Activated CD4-positive, alpha-beta memory T cell treated with anti-CD3 and anti-CD28 coated beads for 36 hours (primary cell): ENCODE results near the gene GUCY2C. TPM values are rescaled to one million over a fixed set of nuclear protein-coding genes. Genes with fewer than 3 reads are reported as not detected.

Source experiments
- CTCF ChIA-PET: fragments of 350-600 bp; sonication (Branson Sonifier 250); formaldehyde crosslinking; loops from one replicate; lab custom pipeline; 2021; ENCODE audit warnings: antibody characterized with exemption, inconsistent platforms; lab: Charles Lee
- POLR2A ChIA-PET: fragments of 350-600 bp; sonication (Branson Sonifier 250); formaldehyde crosslinking; loops from one replicate; lab custom pipeline; 2021; ENCODE audit warnings: antibody characterized with exemption; lab: Charles Lee
- DNase-seq: peaks from one replicate; pipeline ENCODE4 v3.0.0-alpha.2; 2020
- H3K27ac Mint-ChIP-seq: one replicate; pipeline ENCODE4 v1.8.0; 2021; ENCODE audit warnings: mixed read lengths
- H3K27me3 Mint-ChIP-seq: one replicate; pipeline ENCODE4 v1.8.0; 2021; ENCODE audit warnings: mixed read lengths
- H3K36me3 Mint-ChIP-seq: one replicate; pipeline ENCODE4 v1.8.0; 2021; ENCODE audit warnings: mixed read lengths
- H3K4me1 Mint-ChIP-seq: one replicate; pipeline ENCODE4 v1.8.0; 2021; ENCODE audit warnings: low read depth, mixed read lengths
- H3K4me3 Mint-ChIP-seq: one replicate; pipeline ENCODE4 v1.8.0; 2021; ENCODE audit warnings: mild to moderate bottlenecking, mixed read lengths
- H3K9me3 Mint-ChIP-seq: one replicate; pipeline ENCODE4 v1.8.0; 2021; ENCODE audit warnings: mixed read lengths
- intact Hi-C: fragments of 100-400 bp; cut with micrococcal nuclease; formaldehyde crosslinking; loops from one replicate; pipeline ENCODE4 v1.15.1; 2023
- total RNA-seq, 2 experiments: library from RNA; stranded (reverse); gene quantifications; one replicate each; pipeline ENCODE4 v1.2.3, GENCODE V29; 2021

The GUCY2C gene
- total RNA-seq, 2 experiments from 2014 or later = not detected

DNA sequence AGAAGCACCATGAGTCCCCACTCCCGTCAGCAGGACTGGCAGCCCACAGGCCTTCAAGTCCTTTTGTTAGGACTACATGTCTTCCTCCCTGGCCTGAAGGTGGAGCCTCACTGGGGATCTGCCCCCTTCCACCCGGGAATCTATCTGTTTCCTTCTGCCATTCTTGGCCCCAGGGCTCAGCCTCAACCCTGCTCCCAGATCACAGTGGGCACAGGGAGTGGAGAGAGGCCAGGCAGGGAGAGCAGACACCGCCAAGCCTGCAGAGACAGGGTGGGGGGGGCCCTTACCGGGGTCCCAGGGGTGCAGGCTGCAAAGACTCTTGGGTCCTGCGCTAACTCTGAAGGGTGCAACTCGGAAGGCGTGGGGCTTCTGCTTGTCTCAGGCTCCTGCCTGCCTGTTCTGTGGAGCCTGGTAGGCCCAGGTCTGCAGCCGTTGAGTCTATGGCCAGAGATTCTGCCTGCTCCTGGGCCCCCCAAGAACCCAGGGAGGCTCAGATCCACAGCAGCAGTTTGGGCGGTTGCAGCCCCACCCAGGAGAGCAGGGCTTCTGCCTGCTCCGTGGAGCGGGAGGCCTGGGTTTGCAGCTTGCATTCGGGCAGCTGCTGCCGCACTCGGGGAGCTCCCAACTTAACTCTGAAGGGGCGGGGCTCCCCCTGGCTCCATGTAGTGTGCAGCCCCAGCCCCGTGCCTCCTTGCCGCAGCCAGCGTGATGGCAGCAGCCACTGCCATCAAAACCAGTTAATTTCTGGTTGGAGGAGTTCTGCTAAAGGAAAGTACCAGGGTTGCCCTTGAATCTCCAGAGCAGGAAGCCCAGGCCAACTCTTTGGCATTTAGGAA lies 107.0 kb downstream of the GUCY2C start:
- DNase-seq = no peak
- Mint-ChIP-seq H3K36me3 (no peaks in the 10 kb centered on the region), H3K9me3 (no peaks in the 10 kb centered on the region), H3K4me1 (no peaks in the 10 kb centered on the region), H3K4me3 (no peak overlapping the region), H3K27me3 (no peaks in the 10 kb centered on the region), H3K27ac (no peak overlapping the region)
- ChIA-PET POLR2A (no interaction called here), CTCF (no interaction called here)
- intact Hi-C loops = no loop called here

DNA sequence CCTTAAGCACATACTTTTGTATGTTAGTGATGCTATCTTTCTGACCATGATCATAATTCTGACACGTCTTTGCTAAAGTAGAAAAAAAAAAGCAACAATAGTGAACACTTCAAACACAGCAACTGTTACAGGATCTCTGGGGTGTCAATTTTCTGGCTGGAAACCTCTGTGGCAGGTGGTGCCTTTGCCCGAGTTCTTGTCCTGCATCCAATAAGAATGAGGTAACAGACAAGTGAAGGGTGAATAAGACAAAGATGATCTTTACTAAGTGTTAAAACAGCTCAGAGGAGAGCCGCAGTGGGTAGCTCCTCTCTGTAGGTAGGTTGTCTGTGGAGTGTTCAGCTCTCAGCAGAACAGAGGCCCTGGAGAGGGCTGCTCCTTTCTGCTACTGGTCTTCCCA lies 107.8 kb downstream of the GUCY2C start:
- Mint-ChIP-seq H3K27ac (no peak overlapping the region), H3K9me3 (no peaks in the 10 kb centered on the region), H3K27me3 (no peaks in the 10 kb centered on the region), H3K36me3 (no peaks in the 10 kb centered on the region), H3K4me3 (no peak overlapping the region), H3K4me1 (no peaks in the 10 kb centered on the region)
- CTCF ChIA-PET = no interaction called here
- DNase-seq = no peak
- intact Hi-C loops = no loop called here
- POLR2A ChIA-PET = no interaction called here

GRCh38 chr12:14578646-14579045 lies 117.8 kb downstream of the GUCY2C start:
- Mint-ChIP-seq H3K9me3 (no peaks in the 10 kb centered on the region), H3K4me3 (no peak overlapping the region), H3K27me3 (no peaks in the 10 kb centered on the region), H3K36me3 (no peaks in the 10 kb centered on the region), H3K27ac (no peak overlapping the region), H3K4me1 (peaks cover 17% of the 10 kb centered on the region)
- CTCF ChIA-PET = no interaction called here
- POLR2A ChIA-PET = no interaction called here
- DNase-seq = no peak
- intact Hi-C loops = no loop called here

DNA sequence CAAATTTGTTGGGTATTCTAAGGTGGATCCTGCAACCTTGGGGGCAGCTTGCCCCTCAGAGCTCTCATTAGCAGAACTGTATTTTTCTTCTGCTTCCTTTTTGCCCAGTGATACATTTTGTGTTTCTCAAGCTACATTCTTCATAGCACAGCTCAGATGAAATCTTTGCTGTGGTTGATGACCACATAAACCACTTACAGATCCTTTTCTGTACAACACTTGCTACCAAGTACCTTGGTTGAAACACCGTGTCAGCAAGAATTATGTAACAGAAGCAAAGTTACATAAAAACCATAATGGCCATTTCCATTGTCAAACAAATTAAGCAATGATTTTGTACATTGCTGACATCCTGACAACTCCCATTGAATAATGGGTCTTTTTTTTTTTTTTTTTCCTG lies 119.1 kb downstream of the GUCY2C start:
- POLR2A ChIA-PET = no interaction called here
- Mint-ChIP-seq H3K36me3 (no peaks in the 10 kb centered on the region), H3K4me3 (no peak overlapping the region), H3K27me3 (no peaks in the 10 kb centered on the region), H3K4me1 (peaks cover 17% of the 10 kb centered on the region), H3K27ac (no peak overlapping the region), H3K9me3 (no peaks in the 10 kb centered on the region)
- intact Hi-C loops = no loop called here
- CTCF ChIA-PET = no interaction called here
- no peak for DNase-seq

GRCh38 chr12:14576896-14577295 lies 119.5 kb downstream of the GUCY2C start:
- Mint-ChIP-seq H3K4me3 (no peak overlapping the region), H3K27me3 (no peaks in the 10 kb centered on the region), H3K4me1 (peaks cover 17% of the 10 kb centered on the region), H3K36me3 (no peaks in the 10 kb centered on the region), H3K9me3 (no peaks in the 10 kb centered on the region), H3K27ac (no peak overlapping the region)
- intact Hi-C loops = no loop called here
- ChIA-PET POLR2A (no interaction called here), CTCF (no interaction called here)
- no peak for DNase-seq

DNA sequence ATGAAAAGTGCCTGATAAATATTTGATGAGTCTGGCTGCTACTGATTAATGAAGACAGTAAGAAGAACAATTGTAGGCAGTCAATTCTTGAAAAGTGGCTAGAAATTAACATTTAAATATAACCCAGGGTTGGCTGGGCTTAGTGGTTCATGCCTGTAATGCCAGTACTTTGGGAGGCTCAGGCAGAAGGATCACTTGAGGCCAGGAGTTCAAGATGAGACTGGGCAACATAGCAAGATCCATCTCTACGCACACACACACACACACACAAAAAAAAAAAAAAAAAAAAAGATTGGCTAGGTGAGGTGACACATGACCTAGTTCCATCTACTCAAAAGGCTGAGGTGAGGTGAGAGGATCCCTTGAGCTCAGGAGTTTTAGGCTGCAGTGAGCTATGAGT lies 120.8 kb downstream of the GUCY2C start:
- ChIA-PET POLR2A (no interaction called here), CTCF (no interaction called here)
- intact Hi-C loops = no loop called here
- no peak overlapping the region for H3K4me3 Mint-ChIP-seq
- DNase-seq = no peak
- no peaks in the 10 kb centered on the region for H3K9me3 Mint-ChIP-seq
- no peaks in the 10 kb centered on the region for H3K27me3 Mint-ChIP-seq
- H3K27ac Mint-ChIP-seq = no peak overlapping the region
- H3K36me3 Mint-ChIP-seq = no peaks in the 10 kb centered on the region
- H3K4me1 Mint-ChIP-seq = peaks cover 17% of the 10 kb centered on the region

DNA sequence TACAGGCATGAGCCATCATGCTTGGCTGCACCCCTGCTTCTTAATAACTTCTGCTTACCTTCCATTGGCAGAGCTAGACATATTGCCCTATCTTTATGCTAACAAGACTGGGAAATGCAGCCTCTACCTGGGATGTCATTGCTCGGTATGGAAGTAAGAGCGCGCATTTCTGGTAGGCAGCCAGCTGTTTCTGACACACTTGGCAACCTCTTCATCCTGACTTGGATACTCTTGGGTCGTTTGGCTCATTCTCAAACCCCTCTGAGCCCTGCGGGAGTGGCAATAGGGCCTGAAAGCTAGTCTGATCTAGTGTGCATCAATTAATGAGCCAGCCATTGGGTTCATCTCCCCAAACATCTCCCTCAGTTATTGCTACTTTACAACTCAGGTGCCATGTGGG lies 123.3 kb downstream of the GUCY2C start:
- H3K4me3 Mint-ChIP-seq = no peak overlapping the region
- POLR2A ChIA-PET = no interaction called here
- CTCF ChIA-PET = no interaction called here
- H3K36me3 Mint-ChIP-seq = no peaks in the 10 kb centered on the region
- no peak for DNase-seq
- H3K4me1 Mint-ChIP-seq = peaks cover 18% of the 10 kb centered on the region
- H3K27ac Mint-ChIP-seq = no peak overlapping the region
- no peaks in the 10 kb centered on the region for H3K9me3 Mint-ChIP-seq
- intact Hi-C loops = no loop called here
- H3K27me3 Mint-ChIP-seq = peaks cover 4% of the 10 kb centered on the region

DNA sequence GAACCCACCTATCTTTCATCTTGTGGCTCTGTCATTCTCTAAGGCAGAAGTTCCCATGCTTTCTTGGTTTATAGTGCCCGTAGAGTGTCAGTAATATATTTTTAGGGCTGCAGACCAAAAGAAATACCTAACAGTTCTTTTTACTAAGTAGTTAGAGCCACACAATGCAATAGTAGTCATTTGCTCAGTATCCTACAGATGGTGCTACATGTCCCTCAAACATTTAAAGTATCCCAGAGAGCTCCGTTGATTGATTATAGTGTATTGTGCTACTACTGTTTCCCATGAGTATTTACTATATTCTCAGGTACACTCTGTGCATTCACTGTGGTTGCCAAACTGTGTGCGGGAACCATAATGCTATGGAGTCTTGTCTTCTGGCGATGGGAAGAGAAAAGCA lies 124.0 kb downstream of the GUCY2C start:
- DNase-seq = no peak
- H3K4me1 Mint-ChIP-seq = peaks cover 16% of the 10 kb centered on the region
- intact Hi-C loops = no loop called here
- no peaks in the 10 kb centered on the region for H3K9me3 Mint-ChIP-seq
- ChIA-PET POLR2A (no interaction called here), CTCF (interaction anchor here (0.7 kb wide), 1 partner anchor 151 kb away, joined by 3 read pairs; no protein-coding TSS in a partner anchor)
- peaks cover 9% of the 10 kb centered on the region for H3K27me3 Mint-ChIP-seq
- H3K27ac Mint-ChIP-seq = no peak overlapping the region
- H3K36me3 Mint-ChIP-seq = no peaks in the 10 kb centered on the region
- H3K4me3 Mint-ChIP-seq = no peak overlapping the region

DNA sequence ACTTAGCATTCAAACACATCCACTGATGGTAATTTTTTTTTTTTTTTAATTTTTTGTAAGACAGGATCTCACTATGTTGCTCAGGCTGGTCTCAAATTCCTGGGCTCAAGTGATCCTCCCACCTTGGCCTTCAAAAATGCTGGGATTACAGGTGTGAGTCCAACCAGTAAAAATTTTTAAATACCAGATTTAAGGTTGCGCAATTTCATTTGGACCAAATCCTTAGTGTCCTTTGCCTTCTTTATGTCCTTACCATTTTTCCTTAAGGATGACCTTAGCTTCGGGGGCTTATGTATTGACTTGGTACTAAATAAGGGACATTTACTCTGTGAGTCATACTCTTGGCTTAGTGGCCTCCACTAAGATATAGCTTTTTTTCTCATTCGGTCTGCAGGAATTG lies 124.6 kb downstream of the GUCY2C start:
- Mint-ChIP-seq H3K27me3 (peaks cover 13% of the 10 kb centered on the region), H3K36me3 (no peaks in the 10 kb centered on the region), H3K4me1 (peaks cover 10% of the 10 kb centered on the region), H3K9me3 (no peaks in the 10 kb centered on the region), H3K27ac (no peak overlapping the region), H3K4me3 (no peak overlapping the region)
- POLR2A ChIA-PET = no interaction called here
- CTCF ChIA-PET = interaction anchor here (0.7 kb wide), 1 partner anchor 152 kb away, joined by 3 read pairs; no protein-coding TSS in a partner anchor
- intact Hi-C loops = no loop called here
- no peak for DNase-seq

GRCh38 chr12:14570231-14570630 lies 126.2 kb downstream of the GUCY2C start:
- Mint-ChIP-seq H3K4me3 (no peak overlapping the region), H3K27me3 (peaks cover 22% of the 10 kb centered on the region), H3K9me3 (no peaks in the 10 kb centered on the region), H3K4me1 (peaks cover 4% of the 10 kb centered on the region), H3K27ac (no peak overlapping the region), H3K36me3 (no peaks in the 10 kb centered on the region)
- intact Hi-C loops = no loop called here
- ChIA-PET POLR2A (interaction anchor here (1.0 kb wide), 1 partner anchor 9 kb away, joined by 3 read pairs; no protein-coding TSS in a partner anchor), CTCF (interaction anchor here (1.1 kb wide), 1 partner anchor 48 kb away, joined by 3 read pairs; no protein-coding TSS in a partner anchor)
- no peak for DNase-seq

GRCh38 chr12:14567351-14568162 lies 128.8 kb downstream of the GUCY2C start, which contains the start of gene PLBD1:
Gene PLBD1, minus strand, starts transcription at chr12:14567883. Its CDS starts 187 bp downstream, at chr12:14567696.
- DNase-seq = peak; percentile 25
- no peaks in the 10 kb centered on the region for H3K9me3 Mint-ChIP-seq
- no peak within 1 kb of the TSS for H3K4me3 Mint-ChIP-seq
- H3K4me1 Mint-ChIP-seq = peaks cover 4% of the 10 kb centered on the region
- intact Hi-C loops = no loop called here
- peaks cover 22% of the 10 kb centered on the region for H3K27me3 Mint-ChIP-seq
- no peak within 1 kb of the TSS for H3K27ac Mint-ChIP-seq
- no peaks in the 10 kb centered on the region for H3K36me3 Mint-ChIP-seq
- ChIA-PET CTCF (no interaction called here), POLR2A (no interaction called here)

- H3K4me1 Mint-ChIP-seq = peaks cover 7% of the 10 kb centered on the region
- no peak overlapping the region for H3K4me3 Mint-ChIP-seq
- intact Hi-C loops = no loop called here
- H3K36me3 Mint-ChIP-seq = no peaks in the 10 kb centered on the region
- DNase-seq = no peak
- H3K27me3 Mint-ChIP-seq = peaks cover 23% of the 10 kb centered on the region
- H3K9me3 Mint-ChIP-seq = no peaks in the 10 kb centered on the region
- CTCF ChIA-PET = no interaction called here
- POLR2A ChIA-PET = no interaction called here
- H3K27ac Mint-ChIP-seq = no peak overlapping the region
Measured at GRCh38 chr12:14564336-14564959, 132.0 kb downstream of the GUCY2C start.
